Activated CD4-positive, alpha-beta memory T cell treated with anti-CD3 and anti-CD28 coated beads, Interleukin-2, amount 10 ng/mL, durations not matched to agents 7 days and 5 days (primary cell): ENCODE data around the gene TARP.
"Not testable (repeated sequence)": the region's sequence is repeated elsewhere in the genome, so short reads cannot be mapped to it uniquely, and the experiment has no call there.

Source experiments
- CTCF ChIA-PET: fragments of 350-600 bp; sonication (Branson Sonifier 250); formaldehyde crosslinking; loops from one replicate; lab custom pipeline; 2021; ENCODE audit warnings: antibody characterized with exemption, inconsistent platforms; lab: Charles Lee
- POLR2A ChIA-PET: fragments of 350-600 bp; sonication (Branson Sonifier 250); formaldehyde crosslinking; loops from one replicate; lab custom pipeline; 2021; ENCODE audit warnings: antibody characterized with exemption; lab: Charles Lee
- DNase-seq: peaks from one replicate; pipeline ENCODE4 v3.0.0-alpha.2; 2020
- H3K27ac Mint-ChIP-seq: one replicate; pipeline ENCODE4 v1.8.0; 2021; ENCODE audit warnings: mild to moderate bottlenecking, mixed read lengths
- H3K27me3 Mint-ChIP-seq: one replicate; pipeline ENCODE4 v1.8.0; 2021; ENCODE audit warnings: mixed read lengths
- H3K36me3 Mint-ChIP-seq: one replicate; pipeline ENCODE4 v1.8.0; 2021; ENCODE audit warnings: low read depth, mixed read lengths
- H3K4me1 Mint-ChIP-seq: one replicate; pipeline ENCODE4 v1.8.0; 2021; ENCODE audit warnings: mixed read lengths
- H3K4me3 Mint-ChIP-seq: one replicate; pipeline ENCODE4 v1.8.0; 2021; ENCODE audit warnings: mild to moderate bottlenecking, mixed read lengths
- H3K9me3 Mint-ChIP-seq: one replicate; pipeline ENCODE4 v1.8.0; 2021; ENCODE audit warnings: mixed read lengths

Gene TARP

DNA sequence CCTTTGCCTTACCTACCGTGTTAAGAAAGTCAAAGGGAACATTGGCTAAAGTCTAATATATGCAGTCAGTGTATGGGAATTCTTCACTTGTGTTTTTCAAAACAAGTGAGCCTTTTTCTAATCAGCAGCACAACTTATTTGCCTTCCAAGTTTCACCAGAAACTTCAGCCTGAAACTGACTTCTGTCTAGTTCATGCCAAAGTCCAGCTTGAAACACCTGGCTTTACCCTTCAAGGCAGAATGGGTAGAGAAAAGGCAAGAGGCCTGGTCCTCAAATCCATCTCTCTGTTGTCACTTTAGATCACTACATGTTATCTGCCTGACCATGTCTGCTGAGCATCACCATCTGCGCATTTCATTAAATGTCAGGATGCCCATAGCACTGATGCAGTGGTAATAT lies 3.0 kb downstream of the TARP start:
- CTCF ChIA-PET, H3K27me3 Mint-ChIP-seq, H3K27ac Mint-ChIP-seq, H3K4me1 Mint-ChIP-seq, DNase-seq, H3K36me3 Mint-ChIP-seq, H3K9me3 Mint-ChIP-seq, POLR2A ChIA-PET, H3K4me3 Mint-ChIP-seq: not testable (repeated sequence)

DNA sequence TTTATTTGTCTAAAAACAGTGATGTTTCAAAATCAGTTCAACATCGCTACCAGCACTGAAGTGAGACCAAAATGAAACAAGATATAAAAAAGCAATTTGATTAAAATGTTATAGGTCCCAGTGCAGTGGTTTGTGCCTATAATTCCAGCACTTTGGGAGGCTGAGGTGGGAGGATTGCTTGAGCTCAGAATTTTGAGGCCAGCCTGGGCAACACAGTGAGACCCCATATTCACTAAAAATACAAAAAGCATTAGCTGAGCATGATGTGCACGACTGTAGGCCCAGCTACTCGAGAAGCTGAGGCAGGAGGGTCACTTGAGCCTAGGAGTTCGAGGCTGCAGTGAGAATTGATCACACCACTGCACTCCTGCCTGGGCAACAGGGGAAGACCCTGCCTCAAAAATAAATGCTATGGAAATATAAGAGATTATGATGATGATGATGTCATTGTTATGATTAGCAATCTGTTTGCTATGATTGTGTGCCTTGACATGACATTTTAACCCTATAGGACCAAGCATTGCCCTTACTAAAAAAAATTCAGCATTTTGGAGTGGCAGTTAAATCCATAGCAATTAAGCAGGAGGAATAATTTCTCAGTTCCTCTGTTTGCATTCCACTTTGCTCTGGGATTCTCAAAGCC lies 3.6 kb downstream of the TARP start:
- CTCF ChIA-PET, H3K4me1 Mint-ChIP-seq, DNase-seq, H3K27me3 Mint-ChIP-seq, H3K4me3 Mint-ChIP-seq, H3K9me3 Mint-ChIP-seq, POLR2A ChIA-PET, H3K36me3 Mint-ChIP-seq, H3K27ac Mint-ChIP-seq: not testable (repeated sequence)

- CTCF ChIA-PET, H3K9me3 Mint-ChIP-seq, H3K27me3 Mint-ChIP-seq, H3K4me1 Mint-ChIP-seq, H3K36me3 Mint-ChIP-seq, POLR2A ChIA-PET, H3K27ac Mint-ChIP-seq, DNase-seq: not testable (repeated sequence)
- H3K4me3 Mint-ChIP-seq, result peak overlapping the region; percentile 13
Measured at GRCh38 chr7:38265958-38266357, 7.5 kb downstream of the TARP start.

DNA sequence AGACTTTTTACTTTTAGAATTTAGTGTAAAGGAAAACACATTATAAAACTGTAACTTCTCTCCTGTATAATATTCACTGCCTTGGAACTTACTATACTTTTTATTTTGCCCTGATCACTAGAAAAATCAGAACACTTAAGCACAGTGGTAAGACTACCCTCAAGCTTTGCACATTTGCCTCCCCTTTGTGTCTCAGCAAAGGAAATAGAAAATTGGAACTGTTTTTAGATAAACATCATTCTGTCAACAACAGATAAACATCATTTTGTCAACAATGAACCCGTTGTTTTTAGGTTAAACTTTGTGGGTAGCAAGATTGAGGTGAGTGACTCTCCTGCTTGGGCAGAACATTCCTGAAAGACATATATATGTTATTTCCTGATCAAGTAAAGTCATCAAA lies 8.8 kb downstream of the TARP start:
- DNase-seq, H3K9me3 Mint-ChIP-seq, H3K36me3 Mint-ChIP-seq, CTCF ChIA-PET, H3K4me1 Mint-ChIP-seq, H3K27ac Mint-ChIP-seq, H3K27me3 Mint-ChIP-seq, POLR2A ChIA-PET: not testable (repeated sequence)
- H3K4me3 Mint-ChIP-seq, result peak overlapping the region; percentile 39

- H3K9me3 Mint-ChIP-seq, H3K4me3 Mint-ChIP-seq, H3K36me3 Mint-ChIP-seq, CTCF ChIA-PET, H3K27me3 Mint-ChIP-seq, DNase-seq, H3K4me1 Mint-ChIP-seq, H3K27ac Mint-ChIP-seq, POLR2A ChIA-PET: not testable (repeated sequence)
Measured at GRCh38 chr7:38263274-38263673, 10.2 kb downstream of the TARP start.

- H3K27me3 Mint-ChIP-seq, result no peaks in the 10 kb centered on the region
- POLR2A ChIA-PET, result no interaction called here
- H3K4me3 Mint-ChIP-seq, result no peak overlapping the region
Measured at GRCh38 chr7:38262545-38262944, 10.9 kb downstream of the TARP start.

DNA sequence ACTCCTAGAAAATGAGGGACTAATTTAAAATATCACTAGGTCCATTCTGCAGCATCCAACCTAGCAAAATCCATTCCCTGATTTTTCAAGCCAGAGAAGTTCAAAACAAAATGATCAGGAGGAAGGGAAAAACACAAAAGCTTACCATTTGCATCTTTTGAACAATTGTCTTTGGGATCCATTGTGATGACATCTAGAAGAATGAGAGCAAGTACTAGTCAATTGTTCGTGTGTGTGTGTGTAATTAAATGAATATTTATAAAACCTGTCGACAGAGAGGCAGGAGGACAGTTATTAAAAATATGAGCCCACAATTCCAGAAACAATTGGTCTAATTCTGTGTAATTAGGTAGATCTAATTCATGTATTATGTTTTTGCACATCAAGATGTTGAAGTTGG lies 11.4 kb downstream of the TARP start:
- H3K27me3 Mint-ChIP-seq, H3K27ac Mint-ChIP-seq, H3K4me1 Mint-ChIP-seq, H3K36me3 Mint-ChIP-seq, CTCF ChIA-PET, DNase-seq, H3K4me3 Mint-ChIP-seq, POLR2A ChIA-PET, H3K9me3 Mint-ChIP-seq: not testable (repeated sequence)

More at GRCh38 chr7:38262545-38262944, 10.9 kb downstream of the TARP start:
- H3K4me1 Mint-ChIP-seq, result peaks cover 3% of the 10 kb centered on the region
- no peak overlapping the region for H3K27ac Mint-ChIP-seq
- no peak for DNase-seq
- CTCF ChIA-PET, result no interaction called here
- peaks cover 6% of the 10 kb centered on the region for H3K36me3 Mint-ChIP-seq
- no peaks in the 10 kb centered on the region for H3K9me3 Mint-ChIP-seq

DNA sequence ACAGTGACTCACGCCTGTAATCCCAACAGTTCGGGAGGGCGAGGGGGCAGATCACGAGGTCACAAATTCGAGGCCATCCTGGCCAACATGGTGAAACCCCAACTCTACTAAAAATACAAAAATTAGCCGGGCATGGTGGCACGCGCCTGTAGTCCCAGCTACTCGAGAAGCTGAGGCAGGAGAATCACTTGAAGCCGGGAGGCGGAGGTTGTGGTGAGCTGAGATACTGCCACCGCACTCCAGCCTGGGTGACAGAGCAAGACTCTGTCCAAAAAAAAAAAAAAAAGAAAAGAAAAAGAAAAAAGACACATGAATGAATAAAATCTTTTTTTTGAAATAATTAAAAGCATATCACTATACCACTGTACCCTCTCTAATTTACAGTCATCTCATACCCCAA lies 11.8 kb downstream of the TARP start:
- POLR2A ChIA-PET, CTCF ChIA-PET, H3K36me3 Mint-ChIP-seq, H3K27ac Mint-ChIP-seq, H3K4me1 Mint-ChIP-seq, DNase-seq, H3K9me3 Mint-ChIP-seq, H3K27me3 Mint-ChIP-seq, H3K4me3 Mint-ChIP-seq: not testable (repeated sequence)

- H3K4me3 Mint-ChIP-seq, H3K4me1 Mint-ChIP-seq, H3K27ac Mint-ChIP-seq, H3K27me3 Mint-ChIP-seq, H3K36me3 Mint-ChIP-seq, CTCF ChIA-PET, DNase-seq, H3K9me3 Mint-ChIP-seq: not testable (repeated sequence)
- POLR2A ChIA-PET, result interaction anchor here (0.9 kb wide), 1 partner anchor 21 kb away, joined by 3 read pairs; no protein-coding TSS in a partner anchor
Measured at GRCh38 chr7:38259157-38259556, 14.3 kb downstream of the TARP start.

DNA sequence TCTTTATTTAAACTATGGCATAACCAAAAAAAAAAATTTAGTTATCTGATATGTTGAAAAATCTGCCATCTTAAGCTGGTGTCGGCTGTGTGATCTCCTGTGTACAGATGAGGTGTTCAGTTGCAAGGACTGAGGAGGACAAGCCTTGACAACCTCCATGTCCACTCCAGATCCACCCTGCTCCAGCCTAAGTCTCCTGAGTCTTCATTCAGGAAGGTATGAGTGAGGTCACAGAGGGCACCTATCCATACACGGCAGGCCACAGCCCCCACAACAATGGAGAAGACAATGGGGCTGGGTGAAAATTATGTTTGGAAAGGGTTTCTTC lies 16.1 kb downstream of the TARP start:
- no peaks in the 10 kb centered on the region for H3K27me3 Mint-ChIP-seq

GRCh38 chr7:38249849-38250248 lies 23.6 kb downstream of the TARP start:
- peak overlapping the region; percentile 63 for H3K4me3 Mint-ChIP-seq
- peaks cover 41% of the 10 kb centered on the region for H3K36me3 Mint-ChIP-seq
- DNase-seq, H3K27me3 Mint-ChIP-seq, H3K9me3 Mint-ChIP-seq, POLR2A ChIA-PET, CTCF ChIA-PET: not testable (repeated sequence)
- H3K4me1 Mint-ChIP-seq, result peaks cover 19% of the 10 kb centered on the region
- H3K27ac Mint-ChIP-seq, result peak overlapping the region; percentile 10

More for the DNA sequence above, 16.1 kb downstream of the TARP start:
- DNase-seq, result no peak
- H3K4me3 Mint-ChIP-seq, result no peak overlapping the region
- H3K36me3 Mint-ChIP-seq, result no peaks in the 10 kb centered on the region
- ChIA-PET CTCF (no interaction called here), POLR2A (no interaction called here)
- H3K9me3 Mint-ChIP-seq, result no peaks in the 10 kb centered on the region
- H3K4me1 Mint-ChIP-seq, result no peaks in the 10 kb centered on the region
- H3K27ac Mint-ChIP-seq, result no peak overlapping the region

DNA sequence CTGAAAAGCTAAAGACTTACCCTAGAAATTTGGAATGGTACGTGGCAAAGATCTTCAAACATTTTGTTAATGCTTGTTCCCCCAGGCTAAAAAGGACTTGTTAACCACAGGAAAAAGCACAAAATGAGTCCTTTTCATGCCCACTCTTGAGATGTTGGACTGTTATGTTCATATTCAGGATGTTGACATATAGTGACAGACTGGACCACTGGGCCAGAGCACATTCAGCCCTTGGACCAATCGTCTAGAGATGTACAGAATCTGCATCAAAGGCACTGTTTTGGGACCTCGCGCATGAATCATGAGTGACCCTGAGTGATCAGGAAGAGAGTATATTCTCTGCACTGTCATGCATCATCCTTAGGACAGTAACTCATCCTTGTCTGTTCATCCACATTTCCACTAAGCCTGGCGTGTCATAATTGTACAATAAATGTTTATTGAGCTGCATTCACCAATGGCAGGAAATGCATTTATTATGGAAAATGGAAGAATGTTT lies 25.3 kb downstream of the TARP start:
- peaks cover 21% of the 10 kb centered on the region for H3K4me1 Mint-ChIP-seq
- ChIA-PET POLR2A (no interaction called here), CTCF (interaction anchor here (1.4 to 1.5 kb wide), 2 partner anchors 88 to 106 kb away, joined by 3 read pairs; no protein-coding TSS in a partner anchor)
- DNase-seq, result no peak
- H3K27ac Mint-ChIP-seq, result peak overlapping the region; percentile 28
- H3K27me3 Mint-ChIP-seq, result no peaks in the 10 kb centered on the region
- peaks cover 53% of the 10 kb centered on the region for H3K36me3 Mint-ChIP-seq
- peak overlapping the region; percentile 31 for H3K4me3 Mint-ChIP-seq
- no peaks in the 10 kb centered on the region for H3K9me3 Mint-ChIP-seq

GRCh38 chr7:38245409-38245977 lies 27.9 kb downstream of the TARP start:
- DNase-seq, result no peak
- Mint-ChIP-seq H3K36me3 (peaks cover 65% of the 10 kb centered on the region), H3K4me1 (peaks cover 21% of the 10 kb centered on the region), H3K27ac (peak overlapping the region; percentile 30), H3K4me3 (peak overlapping the region; percentile 22), H3K27me3 (no peaks in the 10 kb centered on the region), H3K9me3 (no peaks in the 10 kb centered on the region)
- ChIA-PET POLR2A (no interaction called here), CTCF (interaction anchor here (1.3 kb wide), 1 partner anchor 30 kb away, joined by 5 read pairs; no protein-coding TSS in a partner anchor)

- Mint-ChIP-seq H3K27ac (no peak overlapping the region), H3K36me3 (peaks cover 65% of the 10 kb centered on the region), H3K4me3 (peak overlapping the region; percentile 9), H3K27me3 (no peaks in the 10 kb centered on the region), H3K9me3 (no peaks in the 10 kb centered on the region), H3K4me1 (peaks cover 19% of the 10 kb centered on the region)
- ChIA-PET POLR2A (no interaction called here), CTCF (no interaction called here)
- no peak for DNase-seq
Measured at GRCh38 chr7:38244516-38244915, 28.9 kb downstream of the TARP start.
